Smooth muscle cell of the umbilical artery (primary cell): ENCODE measurements around the gene LAMTOR5. TPM values are rescaled to one million over a fixed set of nuclear protein-coding genes. Genes with fewer than 3 reads are reported as not detected.

Experiments
- total RNA-seq: library from RNA; depleted of rRNA; stranded (reverse); fragments of >200 nt; gene quantifications from 2 replicates; pipeline ENCODE4 v1.2.3, GENCODE V29; 2014

Gene LAMTOR5
- 27.5 and 36.5 TPM in 2 replicates for total RNA-seq

DNA sequence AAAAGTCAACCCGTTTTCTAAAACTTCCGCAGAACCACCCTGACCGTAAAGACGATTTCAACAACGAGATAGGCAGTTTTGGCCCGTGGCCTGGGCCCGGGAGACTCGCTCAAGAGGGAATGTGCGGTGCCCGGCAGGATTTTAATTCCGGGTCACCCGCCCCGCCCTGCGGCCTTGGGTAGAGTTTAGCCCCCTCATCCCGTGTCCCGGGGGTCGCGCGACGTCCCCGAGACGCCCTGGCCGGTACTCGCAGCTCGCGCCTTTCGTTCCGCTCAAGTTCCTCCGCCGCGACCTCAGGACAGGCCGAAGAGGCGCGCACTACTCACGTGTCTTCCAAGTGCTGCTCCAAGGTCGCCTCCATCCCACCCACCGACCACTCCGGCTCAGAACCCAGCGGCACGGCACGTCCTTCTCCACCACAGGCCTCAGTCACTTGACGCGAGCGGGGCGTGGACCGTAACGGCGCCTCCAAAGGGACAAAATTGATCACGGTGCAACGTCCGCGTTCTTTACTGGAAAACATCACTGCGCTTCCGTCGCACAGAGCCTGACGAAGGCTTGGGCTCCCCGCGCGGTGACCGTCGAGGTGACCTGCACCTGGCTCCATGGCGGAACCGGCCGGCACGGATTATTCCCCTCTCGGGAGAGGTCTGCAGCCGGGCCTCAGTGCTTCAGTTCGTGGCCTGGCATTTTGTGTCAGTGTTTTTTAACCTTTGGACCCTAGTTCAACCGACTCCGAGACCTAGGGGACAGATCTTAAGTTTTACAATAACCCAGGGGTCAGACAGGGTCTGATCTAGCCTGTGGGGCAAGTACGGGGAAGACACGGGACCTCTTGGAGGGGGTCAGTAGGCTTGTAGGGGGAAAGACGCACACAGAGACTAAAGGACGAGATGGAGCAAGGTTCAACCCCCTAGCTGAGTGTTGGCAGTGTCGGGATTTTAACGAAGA is at the start of gene LAMTOR5:
TSS of gene LAMTOR5 (minus strand) at position 435 of the 951 bp plus-strand sequence. CDS start at position 361, 74 bp downstream.

DNA sequence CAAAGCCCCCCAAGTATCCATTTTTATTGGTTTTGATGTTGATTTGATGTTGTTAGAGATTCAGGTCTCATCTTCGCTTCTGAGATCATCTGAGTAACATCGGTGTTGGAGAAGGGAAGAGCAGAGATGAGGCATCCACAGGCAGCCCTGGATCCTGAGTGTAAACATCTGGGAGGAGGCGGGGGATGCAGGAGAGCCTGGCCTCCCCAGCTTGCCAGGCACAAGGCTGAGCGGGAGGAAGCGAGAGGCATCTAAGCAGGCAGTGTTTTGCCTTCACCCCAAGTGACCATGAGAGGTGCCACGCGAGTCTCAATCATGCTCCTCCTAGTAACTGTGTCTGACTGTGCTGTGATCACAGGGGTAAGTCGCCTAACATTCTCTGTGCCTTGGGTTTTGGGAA is 43.4 kb upstream of the LAMTOR5 start, which contains the start of gene PROK1:
TSS of gene PROK1 (plus strand) at position 221 of the 400 bp plus-strand sequence. CDS start at position 289, 68 bp downstream.

DNA sequence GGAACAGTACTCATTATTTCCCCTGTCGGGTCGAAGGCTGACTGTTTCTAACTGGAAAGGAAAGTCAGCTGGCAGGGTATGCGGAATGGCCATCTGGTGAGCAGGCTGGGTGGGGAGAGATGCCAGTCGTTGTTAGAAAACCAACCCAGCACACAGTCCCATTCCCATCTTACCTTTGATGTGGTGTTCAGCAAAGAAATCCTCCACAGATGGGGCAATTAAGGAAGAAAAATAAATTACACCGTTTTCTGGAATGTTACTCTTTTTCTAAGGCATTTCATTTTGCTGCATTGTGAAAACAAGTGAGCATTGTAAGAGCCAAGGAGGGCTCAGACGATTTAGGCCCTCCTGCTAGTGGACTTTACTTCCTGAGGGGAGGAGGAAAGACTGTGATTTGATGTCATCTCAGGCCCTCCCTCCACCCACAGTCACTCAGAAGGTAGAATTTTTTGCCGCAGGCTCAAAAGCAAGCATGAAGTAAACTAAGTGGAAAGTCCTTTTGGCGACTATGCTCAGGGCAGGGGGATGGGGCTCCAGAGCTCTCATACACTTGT is 16.7 kb downstream of the LAMTOR5 start, which contains the start of gene SLC16A4:
TSS of gene SLC16A4 (minus strand) at position 335 of the 554 bp plus-strand sequence. CDS start 1,703 bp downstream, outside the sequence.

Other genes starting within 250 kb of the LAMTOR5 start
- gene KCNC4, start 197.4 kb downstream of the LAMTOR5 start, total RNA-seq: 3.9 and 17.3 TPM in 2 replicates
- 22.0 and 33.8 TPM in 2 replicates for gene RBM15, start 68.3 kb downstream of the LAMTOR5 start, total RNA-seq
- gene SLC16A4, start 16.7 kb downstream of the LAMTOR5 start, total RNA-seq: 5.9 and 10.4 TPM in 2 replicates
- gene PROK1, start 43.5 kb upstream of the LAMTOR5 start, total RNA-seq: not detected in 2 replicates
- not detected in 2 replicates for gene KCNA10, start 111.5 kb upstream of the LAMTOR5 start, total RNA-seq
- gene KCNA2, start 198.7 kb upstream of the LAMTOR5 start, total RNA-seq: not detected in 2 replicates